GM23338 (cell line): ENCODE results near the gene ARMC9. TPM values are rescaled to one million over a fixed set of nuclear protein-coding genes. Genes with fewer than 3 reads are reported as not detected.

Source experiments
- ATAC-seq: fragments of 200-7000 bp; cut with Tn5 transposase; 3 replicates; pipeline ENCODE4 v1.9.1; 2020
- DNase-seq: peaks from one replicate; pipeline ENCODE4 v3.0.0-alpha.2; 2015; ENCODE audit warnings: low spot score
- H2AFZ ChIP-seq: fragments of 200-600 bp; sonication (generic); 2 replicates; pipeline ENCODE4 v1.8.0; 2016; ENCODE audit warnings: antibody characterized with exemption, mild to moderate bottlenecking, moderate library complexity
- H3F3A ChIP-seq: fragments of 200-600 bp; sonication (generic); replicated peaks from 2 replicates; pipeline ENCODE4 v1.8.0; 2017; ENCODE audit warnings: antibody characterized with exemption, mixed run types, low read depth
- H3K27ac ChIP-seq: fragments of 200-600 bp; sonication (generic); 2 replicates; pipeline ENCODE4 v1.6.1; 2016; ENCODE audit warnings: low read depth
- H3K27me3 ChIP-seq: fragments of 200-600 bp; sonication (generic); 2 replicates; pipeline ENCODE4 v1.8.0; 2016; ENCODE audit warnings: mild to moderate bottlenecking, mixed run types, moderate library complexity; ENCODE audit not compliant: insufficient read depth
- H3K36me3 ChIP-seq: fragments of 200-600 bp; sonication (generic); 2 replicates; pipeline ENCODE4 v1.8.0; 2016; ENCODE audit warnings: mild to moderate bottlenecking; ENCODE audit not compliant: insufficient read depth
- H3K4me1 ChIP-seq: fragments of 200-600 bp; sonication (generic); 2 replicates; pipeline ENCODE4 v1.8.0; 2016; ENCODE audit warnings: mild to moderate bottlenecking, moderate library complexity; ENCODE audit not compliant: insufficient read depth
- H3K4me2 ChIP-seq: fragments of 200-600 bp; sonication (generic); 2 replicates; pipeline ENCODE4 v1.7.1; 2017; ENCODE audit warnings: mixed run types
- H3K4me3 ChIP-seq: fragments of 200-600 bp; sonication (generic); 2 replicates; pipeline ENCODE4 v1.6.1; 2016; ENCODE audit warnings: mixed run types
- H3K79me2 ChIP-seq: fragments of 200-600 bp; sonication (generic); replicated peaks from 2 replicates; pipeline ENCODE4 v1.8.0; 2017; ENCODE audit warnings: mild to moderate bottlenecking; ENCODE audit not compliant: insufficient read depth
- H3K9me2 ChIP-seq: fragments of 200-600 bp; sonication (generic); 2 replicates; pipeline ENCODE4 v1.8.0; 2017; ENCODE audit not compliant: insufficient read depth
- H4K20me1 ChIP-seq: fragments of 200-600 bp; sonication (generic); replicated peaks from 2 replicates; pipeline ENCODE4 v1.8.0; 2017; ENCODE audit warnings: mild to moderate bottlenecking; ENCODE audit not compliant: insufficient read depth
- H3K27ac Mint-ChIP-seq: 2 replicates; pipeline ENCODE4 v1.8.0; 2020; ENCODE audit warnings: inconsistent platforms, mild to moderate bottlenecking, moderate library complexity, mixed read lengths
- H3K27me3 Mint-ChIP-seq: 3 replicates; pipeline ENCODE4 v1.8.0; 2022; ENCODE audit warnings: low read depth, mild to moderate bottlenecking, moderate library complexity, mixed read lengths, inconsistent platforms; ENCODE audit not compliant: insufficient read depth, poor library complexity
- H3K36me3 Mint-ChIP-seq: 3 replicates; pipeline ENCODE4 v1.8.0; 2021; ENCODE audit warnings: low read depth, mild to moderate bottlenecking, inconsistent platforms, moderate library complexity, mixed read lengths
- H3K4me1 Mint-ChIP-seq: 3 replicates; pipeline ENCODE4 v1.8.0; 2020; ENCODE audit warnings: mild to moderate bottlenecking, inconsistent platforms, mixed read lengths
- H3K4me3 Mint-ChIP-seq: 3 replicates; pipeline ENCODE4 v1.8.0; 2021; ENCODE audit warnings: moderate library complexity, mild to moderate bottlenecking, inconsistent platforms, mixed read lengths
- H3K9me3 Mint-ChIP-seq: 3 replicates; pipeline ENCODE4 v1.8.0; 2020; ENCODE audit warnings: moderate library complexity, mild to moderate bottlenecking, inconsistent platforms, mixed read lengths
- ETS1 ChIP-seq: IDR thresholded peaks from 2 replicates; pipeline ENCODE4 v1.6.1; 2016; ENCODE audit warnings: antibody characterized with exemption
- EZH2 ChIP-seq: fragments of 200-600 bp; sonication (generic); IDR thresholded peaks from one replicate; pipeline ENCODE4 v1.8.0; 2017; ENCODE audit warnings: antibody characterized with exemption, mild to moderate bottlenecking, low read depth; ENCODE audit not compliant: unreplicated experiment
- EZH2phosphoT487 ChIP-seq: fragments of 200-600 bp; sonication (generic); IDR thresholded peaks from one replicate; pipeline ENCODE4 v1.8.1; 2018; ENCODE audit warnings: antibody characterized with exemption; ENCODE audit not compliant: unreplicated experiment
- REST ChIP-seq: IDR thresholded peaks from one replicate; pipeline ENCODE4 v1.6.1; 2018; ENCODE audit warnings: antibody characterized with exemption; ENCODE audit not compliant: unreplicated experiment
- ZNF462 ChIP-seq: fragments of 250-450 bp; sonication (Bioruptor Pico); IDR thresholded peaks from 2 replicates; pipeline ENCODE4 v1.5.0; 2020; ENCODE audit warnings: mild to moderate bottlenecking, moderate library complexity
- polyA plus RNA-seq: library from polyadenylated mRNA; unstranded; fragments of >200 nt; fragmentation: Nextera tagmentation; extraction: Ambion mirVana; gene quantifications from 2 replicates; pipeline ENCODE4 v1.2.1, GENCODE V29; 2016
- total RNA-seq: library from RNA; depleted of rRNA; stranded (reverse); fragments of >200 nt; shearing (Covaris generic); gene quantifications from 2 replicates; pipeline ENCODE4 v1.2.3, GENCODE V29; 2014

ARMC9 gene
- total and polyA plus RNA-seq, 2 experiments from 2014 or later: 29.2 to 56.0 TPM

- Histone ChIP-seq H3K9me2 (peaks cover 3% of the 10 kb centered on the region; the same call in 1 of the 2 replicates), H3K36me3 (no peaks in the 10 kb centered on the region), H3K79me2 (no peaks in the 10 kb centered on the region), H3K27ac (no peak overlapping the region), H3F3A (no peaks in the 10 kb centered on the region; the same call in 1 of the 2 replicates), H3K4me3 (no peak overlapping the region), H3K27me3 (no peaks in the 10 kb centered on the region), H4K20me1 (no peaks in the 10 kb centered on the region), H2AFZ (peak overlapping the region; percentile 52; the same call in 1 of the 2 replicates), H3K4me1 (peaks cover 10% of the 10 kb centered on the region), H3K4me2 (no peak overlapping the region)
- no peak for ATAC-seq
- no peak for DNase-seq
- no peak for TF ChIP-seq ETS1
- TF ChIP-seq EZH2: no peak
- TF ChIP-seq ZNF462 (CRISPR knock-in tag): no peak
- H3K4me1 Mint-ChIP-seq: peaks cover 19% of the 10 kb centered on the region
- peaks cover 21% of the 10 kb centered on the region for H3K27me3 Mint-ChIP-seq
- H3K9me3 Mint-ChIP-seq: no peaks in the 10 kb centered on the region
- no peaks in the 10 kb centered on the region for H3K36me3 Mint-ChIP-seq
- no peak overlapping the region for H3K4me3 Mint-ChIP-seq
- H3K27ac Mint-ChIP-seq: no peak overlapping the region; the same call in 1 of the 2 replicates
Observed at GRCh38 chr2:231183851-231184250, 14.6 kb upstream of the ARMC9 start.

GRCh38 chr2:231184319-231184718 lies 14.1 kb upstream of the ARMC9 start:
- Histone ChIP-seq H2AFZ (0 out of 2 replicates have a peak overlapping the region, but pooled peaks have one; percentile 52), H3K4me1 (peaks cover 10% of the 10 kb centered on the region), H3F3A (no peaks in the 10 kb centered on the region; the same call in 1 of the 2 replicates), H3K27me3 (no peaks in the 10 kb centered on the region), H3K27ac (no peak overlapping the region), H3K36me3 (no peaks in the 10 kb centered on the region), H3K4me3 (no peak overlapping the region), H3K9me2 (peaks cover 3% of the 10 kb centered on the region; the same call in 1 of the 2 replicates), H3K79me2 (no peaks in the 10 kb centered on the region), H3K4me2 (no peak overlapping the region), H4K20me1 (no peaks in the 10 kb centered on the region)
- H3K27me3 Mint-ChIP-seq: peaks cover 24% of the 10 kb centered on the region
- no peak overlapping the region for H3K27ac Mint-ChIP-seq
- H3K4me3 Mint-ChIP-seq: no peak overlapping the region
- no peaks in the 10 kb centered on the region for H3K9me3 Mint-ChIP-seq
- H3K4me1 Mint-ChIP-seq: peaks cover 22% of the 10 kb centered on the region
- H3K36me3 Mint-ChIP-seq: no peaks in the 10 kb centered on the region
- DNase-seq (no peak), ATAC-seq (no peak)
- TF ChIP-seq EZH2phosphoT487: no peak
- no peak for TF ChIP-seq REST
